DOHH2 (cell line): Measurements from ENCODE around the gene NDUFS1.
"Not testable (repeated sequence)": the region's sequence is repeated elsewhere in the genome, so short reads cannot be mapped to it uniquely, and the experiment has no call there.

Source experiments
- EZH2phosphoT487 ChIP-seq: fragments of 200-600 bp; sonication (generic); IDR thresholded peaks from 2 replicates; pipeline ENCODE4 v1.6.1; 2017; ENCODE audit warnings: borderline replicate concordance, mild to moderate bottlenecking, antibody characterized with exemption, low read length, moderate library complexity, mixed read lengths
- TF ChIP-seq, protein P1 (sequence below): fragments of 200-600 bp; sonication (generic); IDR thresholded peaks from one replicate; pipeline ENCODE4 v1.5.1; 2014; ENCODE audit warnings: antibody characterized with exemption, mild to moderate bottlenecking, low read depth, low read length; ENCODE audit not compliant: poor library complexity, severe bottlenecking

DNA sequence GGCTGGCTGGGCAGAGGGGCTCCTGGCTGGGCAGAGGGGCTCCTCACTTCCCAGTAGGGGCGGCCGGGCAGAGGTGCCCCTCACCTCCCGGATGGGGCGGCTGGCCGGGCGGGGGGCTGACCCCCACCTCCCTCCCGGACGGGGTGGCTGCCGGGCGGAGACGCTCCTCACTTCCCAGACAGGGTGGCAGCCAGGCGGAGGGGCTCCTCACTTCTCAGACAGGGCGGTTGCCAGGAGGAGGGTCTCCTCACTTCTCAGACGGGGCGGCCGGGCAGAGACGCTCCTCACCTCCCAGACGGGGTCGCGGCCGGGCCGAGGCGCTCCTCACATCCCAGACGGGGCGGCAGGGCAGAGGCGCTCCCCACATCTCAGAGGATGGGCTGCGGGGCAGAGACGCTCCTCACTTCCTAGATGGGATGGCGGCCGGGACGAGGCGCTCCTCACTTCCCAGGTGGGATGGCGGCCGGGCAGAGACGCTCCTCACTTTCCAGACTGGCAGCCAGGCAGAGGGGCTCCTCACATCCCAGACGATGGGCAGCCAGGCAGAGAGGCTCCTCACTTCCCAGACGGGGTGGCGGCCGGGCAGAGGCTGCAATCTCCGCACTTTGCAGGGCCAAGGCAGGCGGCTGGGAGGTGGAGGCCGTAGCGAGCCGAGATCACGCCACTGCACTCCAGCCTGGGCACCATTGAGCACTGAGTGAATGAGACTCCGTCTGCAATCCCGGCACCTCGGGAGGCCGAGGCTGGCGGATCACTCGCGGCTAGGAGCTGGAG lies 12.6 kb upstream of the NDUFS1 start:
- TF ChIP-seq, protein P1, sequence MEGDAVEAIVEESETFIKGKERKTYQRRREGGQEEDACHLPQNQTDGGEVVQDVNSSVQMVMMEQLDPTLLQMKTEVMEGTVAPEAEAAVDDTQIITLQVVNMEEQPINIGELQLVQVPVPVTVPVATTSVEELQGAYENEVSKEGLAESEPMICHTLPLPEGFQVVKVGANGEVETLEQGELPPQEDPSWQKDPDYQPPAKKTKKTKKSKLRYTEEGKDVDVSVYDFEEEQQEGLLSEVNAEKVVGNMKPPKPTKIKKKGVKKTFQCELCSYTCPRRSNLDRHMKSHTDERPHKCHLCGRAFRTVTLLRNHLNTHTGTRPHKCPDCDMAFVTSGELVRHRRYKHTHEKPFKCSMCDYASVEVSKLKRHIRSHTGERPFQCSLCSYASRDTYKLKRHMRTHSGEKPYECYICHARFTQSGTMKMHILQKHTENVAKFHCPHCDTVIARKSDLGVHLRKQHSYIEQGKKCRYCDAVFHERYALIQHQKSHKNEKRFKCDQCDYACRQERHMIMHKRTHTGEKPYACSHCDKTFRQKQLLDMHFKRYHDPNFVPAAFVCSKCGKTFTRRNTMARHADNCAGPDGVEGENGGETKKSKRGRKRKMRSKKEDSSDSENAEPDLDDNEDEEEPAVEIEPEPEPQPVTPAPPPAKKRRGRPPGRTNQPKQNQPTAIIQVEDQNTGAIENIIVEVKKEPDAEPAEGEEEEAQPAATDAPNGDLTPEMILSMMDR, result not testable (repeated sequence)
- TF ChIP-seq EZH2phosphoT487, result not testable (repeated sequence)
